ENCODE data around the gene PHF2.

The PHF2 gene

DNA sequence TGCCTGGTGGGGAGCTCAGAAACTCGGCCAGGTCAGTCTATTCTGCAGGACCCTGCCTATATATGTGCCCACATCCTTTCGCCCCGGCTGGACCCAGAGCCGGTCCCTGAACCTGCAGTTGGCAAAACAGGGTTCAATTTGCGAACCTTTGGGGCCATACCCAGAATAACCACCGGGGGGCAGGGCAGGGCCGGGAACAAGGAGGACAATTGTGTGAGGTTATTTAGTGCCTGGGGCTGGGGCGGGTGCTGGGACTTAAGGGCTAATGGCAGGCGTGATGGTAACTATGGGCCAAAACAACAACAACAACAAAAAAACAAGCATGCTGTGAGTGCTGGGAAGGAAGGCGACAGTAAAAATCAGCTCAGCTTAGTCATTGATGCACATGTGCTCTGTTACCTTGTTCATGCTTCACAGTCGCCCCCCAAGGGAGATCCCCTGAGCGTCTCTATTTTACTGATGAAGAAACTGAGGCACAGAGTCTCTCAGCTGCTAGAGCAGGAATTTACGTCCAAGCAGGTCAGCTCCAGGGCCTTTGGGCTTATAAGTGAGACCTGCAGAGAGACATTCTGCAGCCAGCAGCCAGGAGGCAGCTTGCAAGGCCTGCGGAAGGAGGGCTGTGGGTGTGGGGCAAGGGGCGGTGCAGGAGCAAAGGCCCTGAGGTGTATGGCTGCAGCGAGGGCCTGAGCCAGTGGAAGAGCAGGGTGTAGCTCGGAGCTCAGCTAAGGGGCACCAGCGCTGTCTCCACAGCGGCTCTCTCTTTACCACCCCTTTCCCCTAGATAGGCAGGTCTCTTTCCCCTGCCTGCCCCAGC is 106.0 kb downstream of the PHF2 start:
- peak; percentile 81 for DNase-seq (ENCODE audit: low spot score)
- peak; percentile 84 for TF ChIP-seq CTCF (IDR thresholded peaks at IDR 0.05; ENCODE audit: extremely low read depth, insufficient read depth, missing control alignments)
- in situ Hi-C loops (cut with MboI; ENCODE audit: low pct_unique_long_range_greater_than_20kb, low sequenced_read_pairs, unreplicated experiment), result loop anchor here (25.0 kb wide), 1 partner anchor 280 kb away; the partner anchor contains the start of gene BARX1

DNA sequence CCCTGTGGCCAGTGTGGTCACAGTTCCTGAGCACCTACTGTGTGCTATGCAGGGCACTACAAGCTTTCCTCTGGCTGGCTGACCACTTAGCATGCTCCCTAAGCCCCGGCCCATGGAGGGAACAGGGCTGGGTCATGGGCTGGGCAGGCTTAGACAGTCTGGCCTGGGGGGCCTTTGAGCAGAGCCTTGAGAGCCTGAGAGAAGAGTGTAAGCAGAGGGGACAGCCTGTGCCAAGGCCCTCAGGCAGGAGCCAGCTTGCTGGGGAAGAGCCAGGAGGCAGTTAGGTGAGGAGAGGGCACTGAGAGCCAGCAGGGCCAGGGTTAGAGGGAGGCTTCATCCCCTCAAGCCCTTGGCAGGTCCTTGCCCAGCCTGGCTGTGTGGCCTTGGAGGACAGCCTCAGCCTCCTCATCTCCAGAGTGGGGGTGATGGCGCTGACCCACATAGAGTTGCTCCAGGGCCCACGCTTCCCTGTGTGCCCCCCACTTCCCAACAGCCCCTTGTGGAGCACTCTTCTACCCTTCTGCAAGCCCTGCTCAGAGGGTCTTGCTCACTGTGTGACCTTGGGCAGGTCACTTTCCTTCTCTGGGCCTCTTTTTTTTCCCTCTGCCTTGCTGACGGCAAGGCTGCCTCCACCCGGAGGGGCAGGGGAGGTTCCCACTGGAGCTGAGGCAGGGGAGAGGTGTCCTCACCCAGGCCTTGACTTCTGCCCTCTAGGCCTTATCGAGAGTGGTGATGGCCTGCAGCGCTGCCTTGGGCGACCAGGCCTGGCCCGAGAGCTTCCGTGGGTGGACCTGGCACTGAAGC is 107.1 kb downstream of the PHF2 start:
- DNase-seq (ENCODE audit: low spot score), result no peak
- in situ Hi-C loops (cut with MboI; ENCODE audit: low pct_unique_long_range_greater_than_20kb, low sequenced_read_pairs, unreplicated experiment), result loop anchor here (25.0 kb wide), 1 partner anchor 279 kb away; the partner anchor contains the start of gene BARX1
- no peak for TF ChIP-seq CTCF (IDR thresholded peaks at IDR 0.05; ENCODE audit: extremely low read depth, insufficient read depth, missing control alignments)

- DNase-seq (ENCODE audit: low spot score), result no peak
- no peak for TF ChIP-seq CTCF (IDR thresholded peaks at IDR 0.05; ENCODE audit: extremely low read depth, insufficient read depth, missing control alignments)
- in situ Hi-C loops (cut with MboI; ENCODE audit: low pct_unique_long_range_greater_than_20kb, low sequenced_read_pairs, unreplicated experiment), result loop anchor here (25.0 kb wide), 1 partner anchor 278 kb away; the partner anchor contains the start of gene BARX1
Observed at GRCh38 chr9:93684161-93684765, 107.9 kb downstream of the PHF2 start.

- no peak for DNase-seq (ENCODE audit: low spot score)
- TF ChIP-seq CTCF (IDR thresholded peaks at IDR 0.05; ENCODE audit: extremely low read depth, insufficient read depth, missing control alignments), result no peak
- in situ Hi-C loops (cut with MboI; ENCODE audit: low pct_unique_long_range_greater_than_20kb, low sequenced_read_pairs, unreplicated experiment), result loop anchor here (25.0 kb wide), 1 partner anchor 277 kb away; the partner anchor contains the start of gene BARX1
Observed at GRCh38 chr9:93684806-93685543, 108.6 kb downstream of the PHF2 start.

GRCh38 chr9:93686127-93686879 is 109.9 kb downstream of the PHF2 start:
- no peak for TF ChIP-seq CTCF (IDR thresholded peaks at IDR 0.05; ENCODE audit: extremely low read depth, insufficient read depth, missing control alignments)
- in situ Hi-C loops (cut with MboI; ENCODE audit: low pct_unique_long_range_greater_than_20kb, low sequenced_read_pairs, unreplicated experiment), result loop anchor here (25.0 kb wide), 1 partner anchor 276 kb away; the partner anchor contains the start of gene BARX1
- no peak for DNase-seq (ENCODE audit: low spot score)
